Stimulated activated CD4-positive, alpha-beta T cell treated with anti-CD3 and anti-CD28 coated beads, TNF-alpha, amount 100 ng/mL, for 48 hours (primary cell): Measurements from ENCODE around the gene LRMDA.

ENCODE experiments used
- DNase-seq, 3 donors: peaks; one replicate each; pipeline ENCODE4 v3.0.0-alpha.2; 2020; ENCODE audit warnings: low read depth in 3 of 3

Gene LRMDA

GRCh38 chr10:76198287-76199035 lies 767.0 kb downstream of the LRMDA start:
- no peak for DNase-seq

- DNase-seq, result no peak
These were observed 770.5 kb downstream of the LRMDA start for GRCh38 chr10:76201962-76202361.

GRCh38 chr10:76202777-76203176 lies 771.4 kb downstream of the LRMDA start:
- DNase-seq, result no peak

GRCh38 chr10:76205361-76205760 lies 773.9 kb downstream of the LRMDA start:
- DNase-seq, result no peak

DNA sequence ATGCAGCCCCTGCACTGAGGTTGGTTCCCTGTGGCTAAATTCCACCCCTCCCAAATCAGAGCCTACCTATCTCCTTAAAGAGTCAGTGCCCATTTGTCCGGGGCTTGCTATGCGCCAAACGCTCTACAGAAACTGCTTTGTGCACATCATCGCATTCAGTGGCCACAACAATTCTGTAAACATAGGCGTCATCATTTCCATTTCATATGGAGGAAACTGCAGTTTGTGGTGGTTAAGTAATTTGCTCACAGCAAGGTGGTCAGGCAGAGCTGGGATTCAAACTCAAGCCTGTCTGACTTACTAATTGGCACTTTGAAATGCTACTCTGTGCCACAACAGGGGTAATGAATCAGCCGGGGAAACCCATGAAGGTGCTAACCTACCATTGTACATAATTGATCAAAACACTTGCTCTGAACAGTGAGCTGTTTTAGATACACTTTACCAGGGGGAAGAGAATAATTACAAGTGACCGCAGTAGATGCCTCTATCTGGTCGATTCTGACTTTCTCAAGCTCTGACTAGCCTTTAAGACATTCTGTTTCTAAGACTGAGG lies 775.5 kb downstream of the LRMDA start:
- DNase-seq, result no peak

DNA sequence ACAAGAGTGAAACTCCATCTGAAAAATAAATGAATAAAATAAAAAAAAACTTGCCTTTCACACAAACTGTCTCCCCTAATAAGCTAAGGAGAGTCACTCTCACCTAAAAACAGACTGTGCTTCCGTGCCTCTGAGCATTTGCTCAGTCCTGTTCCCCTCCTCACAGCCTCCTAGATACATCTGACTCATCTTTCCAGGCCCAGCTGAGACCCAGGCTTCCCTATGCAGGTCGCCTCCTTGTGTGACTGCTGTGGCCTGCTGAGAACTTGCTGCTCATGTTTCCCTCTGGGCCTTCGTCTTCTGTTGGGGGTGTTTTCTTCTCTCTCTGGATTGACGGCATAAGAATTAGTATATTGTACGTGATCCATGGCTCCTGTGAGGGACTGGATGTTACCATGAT lies 777.7 kb downstream of the LRMDA start:
- no peak for DNase-seq

GRCh38 chr10:76210211-76210610 lies 778.8 kb downstream of the LRMDA start:
- DNase-seq, result no peak

DNA sequence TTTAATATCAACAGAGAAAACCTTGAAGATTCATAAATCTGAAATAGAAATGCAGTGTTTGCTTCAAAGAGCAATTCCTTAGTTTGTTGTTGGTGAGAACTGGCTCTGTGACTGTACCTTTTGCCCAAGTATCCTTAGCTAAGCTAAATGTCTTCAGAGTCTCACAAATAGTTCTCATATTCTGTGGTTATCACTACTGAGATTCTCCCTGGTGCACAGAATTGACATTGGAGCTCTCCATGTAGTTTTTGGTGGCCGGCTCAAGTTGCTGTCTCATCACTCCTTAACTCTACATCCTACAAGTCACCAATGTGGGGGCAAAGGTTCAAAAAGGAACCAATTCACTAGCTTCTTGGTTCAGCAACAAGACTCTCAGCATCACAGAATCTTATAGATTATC lies 780.3 kb downstream of the LRMDA start:
- no peak for DNase-seq

DNA sequence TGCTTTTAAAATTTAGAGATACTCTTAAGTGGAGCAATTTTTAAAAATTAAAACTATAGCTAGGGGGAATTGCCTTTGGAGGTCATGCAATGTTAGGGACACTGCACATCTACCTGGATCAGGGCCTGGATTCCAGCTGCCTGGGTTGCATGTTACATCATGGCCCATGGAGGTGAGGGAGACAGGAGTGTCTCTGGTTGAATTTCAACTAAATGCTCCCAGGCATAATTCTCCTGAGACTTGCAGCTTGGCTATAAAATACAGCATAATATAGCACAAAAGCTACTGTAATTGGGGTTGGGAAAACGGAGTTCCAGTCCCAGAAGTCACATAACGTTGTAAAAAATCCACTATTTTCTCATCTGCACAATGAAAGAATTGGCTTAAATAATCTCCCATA lies 782.5 kb downstream of the LRMDA start:
- DNase-seq, result no peak

DNA sequence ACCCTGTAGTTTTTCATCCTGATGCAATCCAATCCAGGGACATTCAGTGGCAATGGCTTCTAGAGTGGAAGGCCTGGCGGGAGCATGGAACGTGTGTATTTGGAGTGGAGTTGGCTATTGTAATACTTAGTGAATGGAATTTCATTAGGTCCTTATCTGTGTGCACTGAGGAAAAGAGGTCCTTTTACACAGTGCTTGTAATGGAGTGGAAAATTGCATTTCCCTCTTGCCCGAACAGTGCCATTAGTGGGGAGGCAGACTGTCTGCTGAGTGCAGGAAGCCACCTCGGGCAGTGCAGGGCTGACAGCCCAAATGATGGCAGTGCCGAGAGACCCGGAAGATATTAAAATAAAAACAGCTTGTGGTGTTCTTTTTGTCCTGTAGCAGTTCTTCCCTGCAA lies 786.6 kb downstream of the LRMDA start:
- no peak for DNase-seq

GRCh38 chr10:76229341-76229740 lies 797.9 kb downstream of the LRMDA start:
- no peak for DNase-seq

DNA sequence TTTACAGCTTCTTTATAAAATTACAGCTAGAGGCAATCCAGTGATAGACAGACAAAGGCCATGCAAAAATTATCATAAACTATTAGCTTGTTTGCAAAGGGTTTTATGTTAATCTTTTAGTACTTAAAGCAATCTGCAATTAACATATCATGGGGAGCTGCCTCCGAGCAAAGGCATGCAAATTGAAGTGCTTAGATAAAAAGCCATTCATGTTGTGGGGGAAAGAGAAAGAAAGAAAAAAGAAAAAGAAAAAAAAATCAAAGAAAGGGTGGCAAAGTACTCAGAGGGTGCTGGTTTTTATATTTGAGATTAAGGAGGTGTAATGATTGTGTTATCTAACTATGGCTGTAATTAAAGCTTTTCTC lies 799.5 kb downstream of the LRMDA start:
- DNase-seq, result no peak

DNA sequence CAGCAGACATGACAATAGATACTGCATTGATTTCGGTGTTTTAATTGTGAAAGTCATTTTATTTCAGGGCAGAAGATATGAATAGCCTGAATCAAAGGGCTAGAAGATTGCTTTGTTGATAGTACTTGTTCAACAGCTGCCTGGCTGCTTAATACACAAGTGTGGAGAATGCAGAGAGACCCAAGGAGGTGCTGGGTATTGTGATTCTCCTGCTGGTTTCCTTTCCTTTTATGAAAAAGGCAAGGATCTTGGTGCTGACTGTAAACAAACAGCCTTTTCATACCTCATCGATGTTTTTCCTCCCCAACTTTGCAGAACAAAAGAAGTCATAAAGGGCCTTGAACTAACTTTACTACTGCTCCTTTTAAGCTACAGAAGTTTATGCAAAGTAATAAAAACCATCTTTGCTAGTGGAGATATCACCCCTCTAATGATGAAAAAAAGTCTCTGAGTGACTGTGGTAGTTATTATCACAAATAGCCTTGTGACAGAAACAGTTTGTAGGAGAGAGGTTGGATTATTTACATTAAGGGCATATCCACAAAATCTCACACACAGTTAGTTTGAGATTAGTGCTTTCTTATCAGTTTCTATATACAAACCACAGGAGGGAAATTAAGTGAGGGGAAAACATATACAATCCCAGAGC lies 800.0 kb downstream of the LRMDA start:
- no peak for DNase-seq

DNA sequence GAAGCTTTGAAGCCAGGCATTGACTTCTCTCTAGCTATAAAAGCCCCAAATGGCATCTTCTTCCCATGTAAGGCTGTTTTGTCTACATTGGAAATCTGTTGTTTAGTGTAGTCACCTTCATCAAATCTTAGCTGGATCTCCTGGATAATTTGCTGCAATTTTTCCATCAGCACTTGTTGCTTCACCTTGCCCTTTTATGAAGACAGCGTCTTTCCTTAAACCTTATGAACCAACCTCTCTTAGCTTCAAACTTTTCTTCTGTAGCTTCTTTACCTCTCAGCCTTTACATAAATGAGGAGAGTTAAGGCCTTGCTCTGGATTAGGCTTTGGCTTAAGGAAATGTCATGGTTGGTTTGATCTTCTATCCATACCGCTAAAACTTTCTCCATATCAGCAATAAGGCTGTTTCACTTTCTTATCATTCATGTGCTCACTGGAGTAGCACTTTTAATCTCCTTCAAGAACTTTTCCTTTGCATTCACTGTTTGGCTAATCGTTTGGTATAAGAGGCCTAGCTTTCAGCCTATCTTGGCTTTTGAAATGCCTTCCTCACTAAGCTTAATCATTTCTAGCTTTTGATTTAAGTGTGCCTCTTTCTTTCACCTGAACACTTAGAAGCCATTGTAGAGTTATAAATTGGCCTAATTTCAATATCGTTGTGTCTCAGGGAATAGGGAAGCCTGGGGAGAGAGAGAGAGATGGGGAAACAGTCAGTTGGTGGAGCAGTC lies 803.2 kb downstream of the LRMDA start:
- DNase-seq, result no peak

GRCh38 chr10:76236356-76236755 lies 804.9 kb downstream of the LRMDA start:
- DNase-seq, result no peak

- DNase-seq, result no peak
These were observed 811.5 kb downstream of the LRMDA start for GRCh38 chr10:76242956-76243355.

GRCh38 chr10:76244061-76244686 lies 812.8 kb downstream of the LRMDA start:
- no peak for DNase-seq

DNA sequence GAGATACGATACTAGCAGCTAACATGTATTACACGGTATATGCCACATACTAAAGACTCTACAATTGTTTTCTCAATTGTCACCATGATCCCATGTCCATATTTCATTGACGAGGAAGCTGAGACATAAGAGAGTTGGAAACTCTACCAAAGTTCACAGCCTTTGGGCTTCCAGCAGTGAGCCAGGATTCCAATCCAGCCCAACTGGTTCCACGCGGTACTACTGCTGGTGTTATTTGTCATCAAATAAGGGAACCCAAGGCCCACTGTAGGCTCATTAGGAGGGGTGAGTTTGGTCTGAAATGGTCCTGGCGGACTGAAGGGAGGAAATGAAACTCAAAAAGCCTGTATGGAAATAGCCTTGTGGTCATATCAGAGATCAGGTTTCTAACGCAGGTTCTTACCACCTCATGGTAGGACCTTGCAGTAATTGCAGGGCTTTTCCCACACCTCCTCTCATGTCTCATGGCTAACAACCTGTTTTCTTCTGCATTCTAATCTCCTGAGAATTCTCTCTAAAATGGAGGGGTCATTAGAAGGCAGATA lies 814.6 kb downstream of the LRMDA start:
- DNase-seq, result no peak

GRCh38 chr10:76248649-76249200 lies 817.3 kb downstream of the LRMDA start:
- DNase-seq, result no peak

DNA sequence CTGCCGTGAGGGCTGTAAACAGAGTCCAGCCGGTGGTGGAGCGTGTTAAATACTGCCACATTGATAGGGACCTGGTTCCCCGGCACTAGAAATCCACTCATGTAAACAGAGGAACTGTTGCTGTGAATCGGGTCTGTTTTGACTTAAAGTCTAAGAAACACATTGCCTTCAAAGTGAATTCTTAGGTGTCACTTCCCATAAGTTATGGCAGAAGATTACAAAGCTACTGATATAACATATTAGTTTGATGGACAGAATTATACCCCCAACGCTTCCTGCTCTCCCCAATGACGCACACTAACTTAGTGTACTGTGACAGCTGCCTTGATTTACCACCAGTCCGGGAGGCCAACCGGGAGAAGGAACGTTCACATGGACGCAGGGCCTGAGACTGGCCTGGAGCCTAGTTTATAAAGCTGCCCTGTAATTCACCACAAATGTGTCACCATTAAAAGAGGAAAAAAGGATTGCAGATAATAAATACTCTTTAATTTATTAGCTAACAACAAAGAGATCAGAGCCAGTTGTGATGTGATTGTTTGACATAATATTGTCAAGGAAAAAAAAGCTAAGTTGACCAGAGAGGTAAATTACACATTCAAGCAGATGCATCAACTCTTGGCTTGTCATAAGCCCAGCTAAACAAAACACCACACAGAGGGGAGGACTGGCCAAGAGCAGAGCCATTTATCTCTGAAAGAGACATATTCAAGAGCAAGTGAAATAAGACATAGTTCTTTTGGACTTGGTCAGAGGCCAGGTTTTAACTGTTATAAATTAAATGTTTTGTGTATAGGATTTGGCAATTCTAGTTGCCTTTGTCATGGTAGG lies 820.6 kb downstream of the LRMDA start:
- DNase-seq, result no peak

- no peak for DNase-seq
These were observed 821.3 kb downstream of the LRMDA start for GRCh38 chr10:76252733-76253132.
